Measurements from ENCODE around the gene C17orf107. TPM values are rescaled to one million over a fixed set of nuclear protein-coding genes. Genes with fewer than 3 reads are reported as not detected.
A peak's percentile ranks its signal among the peaks of the same experiment; 100 is the strongest.

The C17orf107 gene
- total and polyA plus RNA-seq, 9 of the 15 experiments (the other 6 are each of a cell fraction or from before 2014, with no cell fraction given): 0.05 to 0.29 (median 0.07) TPM; not detected in 4

DNA sequence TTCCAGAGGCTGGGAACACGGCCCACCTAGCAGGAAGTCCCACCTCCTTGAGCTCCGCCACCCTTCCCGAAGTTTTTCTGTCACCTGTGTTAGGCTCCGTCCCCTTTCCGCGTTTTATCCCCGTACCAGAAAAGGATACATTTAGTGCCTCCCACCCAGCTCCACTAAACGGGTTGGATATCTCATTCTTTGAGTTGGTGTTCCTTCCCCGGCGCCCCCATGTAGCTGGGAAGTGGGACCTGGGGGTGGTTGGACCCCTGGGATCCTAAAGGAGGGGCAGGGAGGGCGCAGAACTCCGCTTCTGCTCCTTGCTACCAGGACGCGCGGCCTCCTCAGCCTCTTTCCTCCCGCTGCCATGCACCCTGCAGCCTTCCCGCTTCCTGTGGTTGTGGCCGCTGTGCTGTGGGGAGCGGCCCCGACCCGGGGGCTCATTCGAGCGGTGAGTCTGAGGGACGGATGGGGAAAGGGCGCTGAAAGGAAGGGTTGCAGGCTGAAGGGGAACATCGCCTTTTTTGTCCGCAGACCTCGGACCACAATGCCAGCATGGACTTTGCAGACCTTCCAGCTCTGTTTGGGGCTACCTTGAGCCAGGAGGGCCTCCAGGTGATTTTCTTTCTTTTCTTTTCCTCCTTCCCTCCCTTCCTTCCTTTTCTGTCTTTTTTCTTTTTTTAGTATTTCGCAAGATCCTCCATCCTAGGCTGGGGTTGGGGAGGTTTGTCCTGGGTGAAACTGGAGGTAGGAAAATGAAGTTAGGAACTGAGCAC, 41.4 kb downstream of the C17orf107 start (continued):
- TF ChIP-seq, protein P1, sequence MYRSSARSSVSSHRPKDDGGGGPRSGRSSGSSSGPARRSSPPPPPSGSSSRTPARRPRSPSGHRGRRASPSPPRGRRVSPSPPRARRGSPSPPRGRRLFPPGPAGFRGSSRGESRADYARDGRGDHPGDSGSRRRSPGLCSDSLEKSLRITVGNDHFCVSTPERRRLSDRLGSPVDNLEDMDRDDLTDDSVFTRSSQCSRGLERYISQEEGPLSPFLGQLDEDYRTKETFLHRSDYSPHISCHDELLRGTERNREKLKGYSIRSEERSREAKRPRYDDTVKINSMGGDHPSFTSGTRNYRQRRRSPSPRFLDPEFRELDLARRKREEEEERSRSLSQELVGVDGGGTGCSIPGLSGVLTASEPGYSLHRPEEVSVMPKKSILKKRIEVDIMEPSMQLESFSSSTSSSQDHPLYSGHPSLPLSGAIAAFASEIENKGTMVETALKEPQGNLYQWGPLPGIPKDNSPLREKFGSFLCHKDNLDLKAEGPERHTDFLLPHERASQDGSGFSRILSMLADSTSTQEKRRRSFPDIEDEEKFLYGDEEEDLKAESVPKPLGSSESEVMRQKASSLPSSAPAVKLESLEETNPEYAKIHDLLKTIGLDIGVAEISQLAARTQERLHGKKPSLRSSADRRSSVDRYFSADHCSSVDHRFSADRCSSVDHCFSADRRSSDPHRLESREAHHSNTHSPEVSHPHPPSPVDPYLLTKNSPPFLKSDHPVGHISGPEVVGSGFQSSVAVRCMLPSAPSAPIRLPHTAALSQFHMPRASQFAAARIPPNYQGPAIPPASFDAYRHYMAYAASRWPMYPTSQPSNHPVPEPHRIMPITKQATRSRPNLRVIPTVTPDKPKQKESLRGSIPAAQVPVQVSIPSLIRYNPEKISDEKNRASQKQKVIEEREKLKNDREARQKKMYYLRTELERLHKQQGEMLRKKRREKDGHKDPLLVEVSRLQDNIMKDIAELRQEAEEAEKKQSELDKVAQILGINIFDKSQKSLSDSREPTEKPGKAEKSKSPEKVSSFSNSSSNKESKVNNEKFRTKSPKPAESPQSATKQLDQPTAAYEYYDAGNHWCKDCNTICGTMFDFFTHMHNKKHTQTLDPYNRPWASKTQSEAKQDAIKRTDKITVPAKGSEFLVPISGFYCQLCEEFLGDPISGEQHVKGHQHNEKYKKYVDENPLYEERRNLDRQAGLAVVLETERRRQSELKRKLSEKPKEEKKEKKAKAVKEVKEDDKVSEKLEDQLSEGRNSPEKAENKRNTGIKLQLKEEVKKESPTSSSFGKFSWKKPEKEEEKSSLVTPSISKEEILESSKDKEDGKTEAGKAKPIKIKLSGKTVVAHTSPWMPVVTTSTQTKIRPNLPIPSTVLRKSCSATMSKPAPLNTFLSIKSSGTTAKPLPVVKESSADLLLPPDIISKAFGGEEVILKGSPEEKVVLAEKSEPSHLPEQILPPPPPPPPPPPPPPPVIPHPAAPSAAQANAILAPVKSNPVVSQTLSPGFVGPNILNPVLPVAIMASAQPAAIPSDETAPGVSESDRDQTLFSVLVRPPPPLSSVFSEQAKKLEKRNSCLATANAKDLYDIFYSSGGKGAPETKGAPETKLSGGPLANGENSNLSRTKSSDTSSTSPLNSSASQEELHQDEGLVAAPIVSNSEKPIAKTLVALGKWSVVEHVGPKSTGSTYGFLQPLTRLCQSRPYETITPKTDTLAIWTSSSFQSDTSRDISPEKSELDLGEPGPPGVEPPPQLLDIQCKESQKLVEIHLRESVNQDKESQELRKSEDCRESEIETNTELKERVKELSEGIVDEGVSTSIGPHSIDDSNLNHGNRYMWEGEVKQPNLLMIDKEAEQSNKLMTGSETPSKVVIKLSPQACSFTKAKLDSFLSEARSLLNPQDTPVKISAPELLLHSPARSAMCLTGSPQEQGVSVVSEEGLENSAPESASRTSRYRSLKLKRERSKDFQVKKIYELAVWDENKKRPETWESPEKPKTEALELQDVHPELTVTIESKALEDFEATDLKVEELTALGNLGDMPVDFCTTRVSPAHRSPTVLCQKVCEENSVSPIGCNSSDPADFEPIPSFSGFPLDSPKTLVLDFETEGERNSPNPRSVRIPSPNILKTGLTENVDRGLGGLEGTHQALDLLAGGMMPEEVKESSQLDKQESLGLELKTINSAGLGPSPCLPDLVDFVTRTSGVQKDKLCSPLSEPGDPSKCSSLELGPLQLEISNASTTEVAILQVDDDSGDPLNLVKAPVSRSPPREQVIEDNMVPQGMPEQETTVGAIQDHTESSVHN (IDR thresholded peaks at IDR 0.05; ENCODE audit: borderline replicate concordance in 1 of 2, low read depth in 1 of 2): no peak
- 0 out of 4 replicates have a peak, but pooled peaks of 1 of the 2 experiments have one; percentile 27 for TF ChIP-seq SRF (CRISPR knock-in tag; IDR thresholded peaks at IDR 0.05)
- no peak for TF ChIP-seq TBL1XR1 (IDR thresholded peaks at IDR 0.05; ENCODE audit: low read length in 2 of 2)
- TF ChIP-seq ZNF57 (CRISPR knock-in tag; IDR thresholded peaks at IDR 0.05): no peak
- TF ChIP-seq, protein P2, sequence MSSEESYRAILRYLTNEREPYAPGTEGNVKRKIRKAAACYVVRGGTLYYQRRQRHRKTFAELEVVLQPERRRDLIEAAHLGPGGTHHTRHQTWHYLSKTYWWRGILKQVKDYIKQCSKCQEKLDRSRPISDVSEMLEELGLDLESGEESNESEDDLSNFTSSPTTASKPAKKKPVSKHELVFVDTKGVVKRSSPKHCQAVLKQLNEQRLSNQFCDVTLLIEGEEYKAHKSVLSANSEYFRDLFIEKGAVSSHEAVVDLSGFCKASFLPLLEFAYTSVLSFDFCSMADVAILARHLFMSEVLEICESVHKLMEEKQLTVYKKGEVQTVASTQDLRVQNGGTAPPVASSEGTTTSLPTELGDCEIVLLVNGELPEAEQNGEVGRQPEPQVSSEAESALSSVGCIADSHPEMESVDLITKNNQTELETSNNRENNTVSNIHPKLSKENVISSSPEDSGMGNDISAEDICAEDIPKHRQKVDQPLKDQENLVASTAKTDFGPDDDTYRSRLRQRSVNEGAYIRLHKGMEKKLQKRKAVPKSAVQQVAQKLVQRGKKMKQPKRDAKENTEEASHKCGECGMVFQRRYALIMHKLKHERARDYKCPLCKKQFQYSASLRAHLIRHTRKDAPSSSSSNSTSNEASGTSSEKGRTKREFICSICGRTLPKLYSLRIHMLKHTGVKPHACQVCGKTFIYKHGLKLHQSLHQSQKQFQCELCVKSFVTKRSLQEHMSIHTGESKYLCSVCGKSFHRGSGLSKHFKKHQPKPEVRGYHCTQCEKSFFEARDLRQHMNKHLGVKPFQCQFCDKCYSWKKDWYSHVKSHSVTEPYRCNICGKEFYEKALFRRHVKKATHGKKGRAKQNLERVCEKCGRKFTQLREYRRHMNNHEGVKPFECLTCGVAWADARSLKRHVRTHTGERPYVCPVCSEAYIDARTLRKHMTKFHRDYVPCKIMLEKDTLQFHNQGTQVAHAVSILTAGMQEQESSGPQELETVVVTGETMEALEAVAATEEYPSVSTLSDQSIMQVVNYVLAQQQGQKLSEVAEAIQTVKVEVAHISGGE (CRISPR knock-in tag; IDR thresholded peaks at IDR 0.05): peak in 1 of 3 experiments; percentile 82; a peak in 2 of 6 replicates
- TF ChIP-seq CHD1 (IDR thresholded peaks at IDR 0.05; ENCODE audit: low read length): peak; percentile 44
- 0 out of 2 replicates have a peak, but pooled peaks have one; percentile 11 for TF ChIP-seq CC2D1A (IDR thresholded peaks at IDR 0.05)
- TF ChIP-seq, protein P3, sequence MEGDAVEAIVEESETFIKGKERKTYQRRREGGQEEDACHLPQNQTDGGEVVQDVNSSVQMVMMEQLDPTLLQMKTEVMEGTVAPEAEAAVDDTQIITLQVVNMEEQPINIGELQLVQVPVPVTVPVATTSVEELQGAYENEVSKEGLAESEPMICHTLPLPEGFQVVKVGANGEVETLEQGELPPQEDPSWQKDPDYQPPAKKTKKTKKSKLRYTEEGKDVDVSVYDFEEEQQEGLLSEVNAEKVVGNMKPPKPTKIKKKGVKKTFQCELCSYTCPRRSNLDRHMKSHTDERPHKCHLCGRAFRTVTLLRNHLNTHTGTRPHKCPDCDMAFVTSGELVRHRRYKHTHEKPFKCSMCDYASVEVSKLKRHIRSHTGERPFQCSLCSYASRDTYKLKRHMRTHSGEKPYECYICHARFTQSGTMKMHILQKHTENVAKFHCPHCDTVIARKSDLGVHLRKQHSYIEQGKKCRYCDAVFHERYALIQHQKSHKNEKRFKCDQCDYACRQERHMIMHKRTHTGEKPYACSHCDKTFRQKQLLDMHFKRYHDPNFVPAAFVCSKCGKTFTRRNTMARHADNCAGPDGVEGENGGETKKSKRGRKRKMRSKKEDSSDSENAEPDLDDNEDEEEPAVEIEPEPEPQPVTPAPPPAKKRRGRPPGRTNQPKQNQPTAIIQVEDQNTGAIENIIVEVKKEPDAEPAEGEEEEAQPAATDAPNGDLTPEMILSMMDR (IDR thresholded peaks at IDR 0.05 in 2 of 3, conservative IDR thresholded peaks at IDR 0.05 in 1 of 3; ENCODE audit: insufficient read depth in 2 of 3, low read depth in 1 of 3, low read length in 3 of 3): no peak
- TF ChIP-seq RBM25 (IDR thresholded peaks at IDR 0.05; ENCODE audit: low read depth, low read length, severe bottlenecking): no peak
